Measurements from ENCODE around the gene DIS3L. TPM values are rescaled to one million over a fixed set of nuclear protein-coding genes. Genes with fewer than 3 reads are reported as not detected.
A peak's percentile ranks its signal among the peaks of the same experiment; 100 is the strongest.

Gene DIS3L
- total RNA-seq, 1 donor from 2014 or later: 12.4 TPM

GRCh38 chr15:66290518-66290917 lies 2.9 kb upstream of the DIS3L start:
- no peak for DNase-seq (ENCODE audit: low read depth)
- Histone ChIP-seq H3K4me3 (ENCODE audit: low read depth, low read length) (no peak overlapping the region), H3K36me3 (ENCODE audit: control insufficient read depth, insufficient read depth, low read length) (no peaks in the 10 kb centered on the region), H3K27me3 (ENCODE audit: control insufficient read depth, insufficient read depth, low read length) (no peaks in the 10 kb centered on the region)
- TF ChIP-seq CTCF (IDR thresholded peaks at IDR 0.05; ENCODE audit: insufficient read depth, low read length, poor library complexity, severe bottlenecking): no peak

GRCh38 chr15:66291816-66292570 lies 1.4 kb upstream of the DIS3L start:
- Histone ChIP-seq H3K27me3 (ENCODE audit: control insufficient read depth, insufficient read depth, low read length) (no peaks in the 10 kb centered on the region), H3K36me3 (ENCODE audit: control insufficient read depth, insufficient read depth, low read length) (no peaks in the 10 kb centered on the region), H3K4me3 (ENCODE audit: low read depth, low read length) (no peak overlapping the region)
- no peak for DNase-seq (ENCODE audit: low read depth)
- no peak for TF ChIP-seq CTCF (IDR thresholded peaks at IDR 0.05; ENCODE audit: insufficient read depth, low read length, poor library complexity, severe bottlenecking)

GRCh38 chr15:66292571-66293418 lies 573 bp upstream of the DIS3L start:
- no peak for DNase-seq (ENCODE audit: low read depth)
- peak overlapping the region; percentile 44 for H3K4me3 ChIP-seq (ENCODE audit: low read depth, low read length)
- TF ChIP-seq CTCF (IDR thresholded peaks at IDR 0.05; ENCODE audit: insufficient read depth, low read length, poor library complexity, severe bottlenecking): no peak
- H3K36me3 ChIP-seq (ENCODE audit: control insufficient read depth, insufficient read depth, low read length): no peaks in the 10 kb centered on the region
- no peaks in the 10 kb centered on the region for H3K27me3 ChIP-seq (ENCODE audit: control insufficient read depth, insufficient read depth, low read length)

GRCh38 chr15:66294157-66294931 lies 976 bp downstream of the DIS3L start:
- TF ChIP-seq CTCF (IDR thresholded peaks at IDR 0.05; ENCODE audit: insufficient read depth, low read length, poor library complexity, severe bottlenecking): no peak

GRCh38 chr15:66294932-66295235 lies 1.5 kb downstream of the DIS3L start:
- H3K4me3 ChIP-seq (ENCODE audit: low read depth, low read length): no peak overlapping the region
- TF ChIP-seq CTCF (IDR thresholded peaks at IDR 0.05; ENCODE audit: insufficient read depth, low read length, poor library complexity, severe bottlenecking): no peak
- DNase-seq (ENCODE audit: low read depth): no peak
- H3K36me3 ChIP-seq (ENCODE audit: control insufficient read depth, insufficient read depth, low read length): no peaks in the 10 kb centered on the region
- no peaks in the 10 kb centered on the region for H3K27me3 ChIP-seq (ENCODE audit: control insufficient read depth, insufficient read depth, low read length)

More at GRCh38 chr15:66294157-66294931, 976 bp downstream of the DIS3L start:
- Histone ChIP-seq H3K4me3 (ENCODE audit: low read depth, low read length) (peak overlapping the region; percentile 44), H3K36me3 (ENCODE audit: control insufficient read depth, insufficient read depth, low read length) (no peaks in the 10 kb centered on the region), H3K27me3 (ENCODE audit: control insufficient read depth, insufficient read depth, low read length) (no peaks in the 10 kb centered on the region)
- DNase-seq (ENCODE audit: low read depth): peak; percentile 45

Measured in kidney epithelial cell (primary cell).